M059J (cell line): ENCODE results near the gene GRIK5. TPM values are rescaled to one million over a fixed set of nuclear protein-coding genes. Genes with fewer than 3 reads are reported as not detected.
"Not testable (repeated sequence)": the region's sequence is repeated elsewhere in the genome, so short reads cannot be mapped to it uniquely, and the experiment has no call there.

Experiments used
- DNase-seq: peaks from one replicate; pipeline ENCODE4 v3.0.0-alpha.2; 2012; ENCODE audit warnings: low read depth
- total RNA-seq: library from RNA; depleted of rRNA; stranded (reverse); fragments of >200 nt; shearing (Covaris generic); gene quantifications from 2 replicates; pipeline ENCODE4 v1.2.3, GENCODE V29; 2014

The GRIK5 gene
- total RNA-seq, 1 experiment from 2014 or later: 0.07 TPM

GRCh38 chr19:42051166-42052115, 18.6 kb downstream of the GRIK5 start:
- DNase-seq: peak; percentile 93

GRCh38 chr19:42048992-42049391, 21.0 kb downstream of the GRIK5 start:
- DNase-seq: peak; percentile 59

- DNase-seq: no peak
Observed at GRCh38 chr19:42045575-42045974, 24.4 kb downstream of the GRIK5 start.

GRCh38 chr19:42042455-42043170, 27.4 kb downstream of the GRIK5 start:
- no peak for DNase-seq

- DNase-seq: not testable (repeated sequence)
Observed at GRCh38 chr19:42040491-42040890, 29.5 kb downstream of the GRIK5 start.

GRCh38 chr19:42040031-42040430, 30.0 kb downstream of the GRIK5 start:
- no peak for DNase-seq

- DNase-seq: no peak
Observed at GRCh38 chr19:42038666-42039065, 31.3 kb downstream of the GRIK5 start.

- no peak for DNase-seq
Observed at GRCh38 chr19:42037649-42038048, 32.4 kb downstream of the GRIK5 start.

GRCh38 chr19:42034640-42035391, 35.2 kb downstream of the GRIK5 start:
- peak; percentile 80 for DNase-seq

GRCh38 chr19:42033413-42033812, 36.6 kb downstream of the GRIK5 start:
- DNase-seq: no peak

- DNase-seq: no peak
Observed at GRCh38 chr19:42032431-42032830, 37.6 kb downstream of the GRIK5 start.

- no peak for DNase-seq
Observed at GRCh38 chr19:42030645-42031440, 39.2 kb downstream of the GRIK5 start.

- DNase-seq: no peak
Observed at GRCh38 chr19:42028304-42029216, 41.4 kb downstream of the GRIK5 start.

GRCh38 chr19:42024622-42025111, 45.3 kb downstream of the GRIK5 start:
- peak; percentile 71 for DNase-seq

- DNase-seq: no peak
Observed at GRCh38 chr19:42023943-42024260, 46.1 kb downstream of the GRIK5 start.

- peak; percentile 20 for DNase-seq
Observed at GRCh38 chr19:42023121-42023942, 46.7 kb downstream of the GRIK5 start.

- DNase-seq: no peak
Observed at GRCh38 chr19:42022616-42023015, 47.4 kb downstream of the GRIK5 start.

- DNase-seq: no peak
Observed at GRCh38 chr19:42021185-42021584, 48.8 kb downstream of the GRIK5 start.

- peak; percentile 20 for DNase-seq
Observed at GRCh38 chr19:42018503-42019193, 51.4 kb downstream of the GRIK5 start.
